IMR-90 (cell line): Measurements from ENCODE around the gene GNG2. TPM values are rescaled to one million over a fixed set of nuclear protein-coding genes. Genes with fewer than 3 reads are reported as not detected.
A peak's percentile ranks its signal among the peaks of the same experiment; 100 is the strongest.

Source experiments
- ATAC-seq: fragments of 200-7000 bp; cut with Tn5 transposase; 2 replicates; pipeline ENCODE4 v1.9.1; 2020; ENCODE audit warnings: low read depth, mild to moderate bottlenecking, moderate library complexity
- BruUV-seq: library from RNA; stranded (reverse); fragments of 400-500 nt; replicated peaks from 2 replicates; lab custom pipeline; 2021; lab: Mats Ljungman, UMichigan
- CTCF ChIA-PET: fragments of 300-600 bp; formaldehyde crosslinking; extraction: SDS; loops from one replicate; lab custom pipeline; 2021; ENCODE audit warnings: antibody characterized with exemption; lab: Yijun Ruan, JAX
- POLR2A ChIA-PET: fragments of 300-600 bp; sonication (Branson Sonifier 250); formaldehyde crosslinking; loops from one replicate; lab custom pipeline; 2022; ENCODE audit warnings: antibody characterized with exemption; ENCODE audit not compliant: unreplicated experiment; lab: Charles Lee
- DNase-seq: peaks from one replicate; pipeline ENCODE4 v3.0.0; 2013
- H2AFZ ChIP-seq: replicated peaks from 2 replicates; pipeline ENCODE3; 2013; ENCODE audit warnings: low read length, mild to moderate bottlenecking; ENCODE audit not compliant: poor library complexity
- H2AK5ac ChIP-seq: 2 replicates; pipeline ENCODE4 v1.6.1; 2013; ENCODE audit warnings: low read depth, low read length, inconsistent platforms
- H2AK9ac ChIP-seq: replicated peaks from 2 replicates; pipeline ENCODE3; 2013; ENCODE audit warnings: mild to moderate bottlenecking, low read depth, low read length, moderate library complexity; ENCODE audit not compliant: poor library complexity
- H2BK120ac ChIP-seq: 2 replicates; pipeline ENCODE4 v1.6.1; 2013; ENCODE audit warnings: low read depth, low read length, inconsistent platforms
- H2BK15ac ChIP-seq: 3 replicates; pipeline ENCODE4 v1.6.1; 2013; ENCODE audit warnings: low read depth, low read length, inconsistent platforms
- H2BK20ac ChIP-seq: 2 replicates; pipeline ENCODE4 v1.6.1; 2013; ENCODE audit warnings: low read depth, mild to moderate bottlenecking, inconsistent platforms, low read length, moderate library complexity
- H2BK5ac ChIP-seq: 2 replicates; pipeline ENCODE4 v1.6.1; 2013; ENCODE audit warnings: mild to moderate bottlenecking, low read depth, low read length, inconsistent platforms; ENCODE audit not compliant: poor library complexity, severe bottlenecking
- H3K14ac ChIP-seq: replicated peaks from 2 replicates; pipeline ENCODE4 v1.6.1; 2013; ENCODE audit warnings: low read depth, low read length, inconsistent platforms
- H3K18ac ChIP-seq: 2 replicates; pipeline ENCODE4 v1.6.1; 2013; ENCODE audit warnings: low read depth, low read length, control low read depth
- H3K23ac ChIP-seq: 2 replicates; pipeline ENCODE4 v1.6.1; 2013; ENCODE audit warnings: low read depth, low read length, inconsistent platforms
- H3K27ac ChIP-seq: 2 replicates; pipeline ENCODE4 v1.5.1; 2013; ENCODE audit warnings: mild to moderate bottlenecking, control low read depth, low read length; ENCODE audit not compliant: insufficient read depth
- H3K27me3 ChIP-seq: 2 replicates; pipeline ENCODE4 v1.6.1; 2013; ENCODE audit warnings: low read length; ENCODE audit not compliant: control insufficient read depth, insufficient read depth
- H3K36me3 ChIP-seq: 2 replicates; pipeline ENCODE4 v1.6.1; 2013; ENCODE audit warnings: low read length, mixed read lengths; ENCODE audit not compliant: control insufficient read depth, insufficient read depth
- H3K4ac ChIP-seq: 2 replicates; pipeline ENCODE4 v1.6.1; 2013; ENCODE audit warnings: low read depth, low read length, inconsistent platforms
- H3K4me1 ChIP-seq: 2 replicates; pipeline ENCODE4 v1.6.1; 2013; ENCODE audit warnings: low read length, mixed read lengths; ENCODE audit not compliant: control insufficient read depth, insufficient read depth
- H3K4me2 ChIP-seq: 2 replicates; pipeline ENCODE4 v1.6.1; 2013; ENCODE audit warnings: low read depth, mild to moderate bottlenecking, control low read depth, low read length, moderate library complexity
- H3K4me3 ChIP-seq: 2 replicates; pipeline ENCODE4 v1.5.1; 2013; ENCODE audit warnings: low read depth, mild to moderate bottlenecking, control low read depth, low read length, moderate library complexity; ENCODE audit not compliant: insufficient read depth
- H3K56ac ChIP-seq: 2 replicates; pipeline ENCODE4 v1.6.1; 2013; ENCODE audit warnings: low read length, inconsistent platforms; ENCODE audit not compliant: insufficient read depth; ENCODE audit errors: extremely low read depth
- H3K79me1 ChIP-seq, 2 experiments: 2 replicates each; pipeline ENCODE4 v1.6.1; 2013; ENCODE audit warnings: low read length in 2 of 2, inconsistent platforms in 1 of 2, low read depth in 1 of 2
- H3K9ac ChIP-seq: 2 replicates; pipeline ENCODE4 v1.6.1; 2013; ENCODE audit warnings: low read depth, low read length, control low read depth
- H3K9me1 ChIP-seq: 2 replicates; pipeline ENCODE4 v1.6.1; 2013; ENCODE audit warnings: low read length, inconsistent platforms; ENCODE audit not compliant: insufficient read depth
- H3K9me3 ChIP-seq: 2 replicates; pipeline ENCODE4 v1.6.1; 2013; ENCODE audit warnings: low read length; ENCODE audit not compliant: control insufficient read depth, insufficient read depth
- H4K20me1 ChIP-seq: 2 replicates; pipeline ENCODE4 v1.6.1; 2013; ENCODE audit warnings: low read length, inconsistent platforms; ENCODE audit not compliant: insufficient read depth
- H4K5ac ChIP-seq: 2 replicates; pipeline ENCODE4 v1.6.1; 2013; ENCODE audit warnings: mild to moderate bottlenecking, low read depth, low read length, control low read depth
- H4K8ac ChIP-seq, 2 experiments: 2 replicates each; pipeline ENCODE4 v1.6.1; 2013; ENCODE audit warnings: low read depth in 2 of 2, low read length in 2 of 2, control low read depth in 1 of 2, inconsistent platforms in 1 of 2
- H4K91ac ChIP-seq: 2 replicates; pipeline ENCODE4 v1.6.1; 2013; ENCODE audit warnings: low read depth, low read length, inconsistent platforms; ENCODE audit not compliant: insufficient read depth
- MAFK ChIP-seq: IDR thresholded peaks from 2 replicates; pipeline ENCODE4 v1.6.1; 2012; ENCODE audit warnings: low read depth, low read length, improper control_type of control experiment
- SMC3 ChIP-seq: fragments of 150-350 bp; IDR thresholded peaks from 2 replicates; pipeline ENCODE4 v1.6.1; 2016; ENCODE audit warnings: low read depth, mild to moderate bottlenecking, antibody characterized with exemption, low read length, moderate library complexity
- WGBS, 2 experiments: methylation state at CpG; one replicate each; pipeline versions ENCODE4 v1.1.5 to v1.1.7; 2013; ENCODE audit warnings: missing lambda C conversion rate in 2 of 2; ENCODE audit not compliant: insufficient read length in 1 of 2; ENCODE audit errors: extremely low coverage in 2 of 2; 5-methylcytosine and 5-hydroxymethylcytosine counted together
- dilution Hi-C: fragments of 300-500 bp; cut with HindIII; formaldehyde crosslinking; loops from one replicate; pipeline ENCODE4 v1.14.3; 2018; ENCODE audit warnings: low sequenced_read_pairs; ENCODE audit not compliant: unreplicated experiment
- in situ Hi-C: fragments of 300-500 bp; cut with MboI; formaldehyde crosslinking; loops from 3 replicates; pipeline ENCODE4 v1.14.3; 2019; ENCODE audit warnings: low sequenced_read_pairs, inconsistent platforms, mixed read lengths
- intact Hi-C: fragments of 100-400 bp; cut with micrococcal nuclease; formaldehyde crosslinking; loops from 2 replicates; pipeline ENCODE4 v1.10.0; 2022
- polyA plus RNA-seq, 3 experiments: library from polyadenylated mRNA; depleted of rRNA; stranded (reverse); fragments of >200 nt; gene quantifications; 2 replicates each; pipeline ENCODE4 v1.2.3, GENCODE V29; 2012; ENCODE audit warnings: low replicate concordance in 1 of 3
- total RNA-seq: library from RNA; depleted of rRNA; stranded (reverse); fragments of >200 nt; gene quantifications from 2 replicates; pipeline ENCODE4 v1.2.3, GENCODE V29; 2012

Gene GNG2
- total and polyA plus RNA-seq, 2 of the 4 experiments (the other 2 are of a cell fraction): 13.1 to 14.6 TPM

- ChIA-PET POLR2A (no interaction called here), CTCF (interaction anchor here (1.1 to 1.5 kb wide), 2 partner anchors 16 to 64 kb away, joined by 3 to 4 read pairs; no protein-coding TSS in a partner anchor)
- Histone ChIP-seq H2BK120ac (no peak overlapping the region), H4K5ac (no peak overlapping the region), H3K18ac (no peak overlapping the region), H3K56ac (no peak overlapping the region), H3K4me1 (peaks cover 4% of the 10 kb centered on the region), H2AFZ (no peak overlapping the region), H3K4me3 (no peak overlapping the region), H3K14ac (no peak overlapping the region), H2BK5ac (no peak overlapping the region), H4K20me1 (no peaks in the 10 kb centered on the region), H3K79me1 (peaks cover 2 to 9% of the 10 kb centered on the region in 2 experiments; a peak in 2 of 4 replicates), H3K9ac (no peak overlapping the region), H3K36me3 (peaks cover 3% of the 10 kb centered on the region; the same call in 1 of the 2 replicates), H2AK9ac (no peak overlapping the region), H4K8ac (no peak overlapping the region), H3K4ac (no peak overlapping the region), H3K9me3 (no peaks in the 10 kb centered on the region), H3K4me2 (no peak overlapping the region), H4K91ac (no peak overlapping the region), H3K9me1 (no peaks in the 10 kb centered on the region; the same call in 1 of the 2 replicates), H3K27ac (no peak overlapping the region), H2BK20ac (no peak overlapping the region), H3K23ac (no peak overlapping the region), H2BK15ac (no peak overlapping the region), H2AK5ac (no peak overlapping the region), H3K27me3 (no peaks in the 10 kb centered on the region)
- BruUV-seq: no TSS peak
- dilution Hi-C loops: no loop called here
- WGBS, 2 experiments: 64% methylated on average over 2 of the region's 6 CpGs; no CpG with 5 or more reads in 1 of the 2 experiments
- DNase-seq (no peak), ATAC-seq (no peak)
- intact Hi-C loops: no loop called here
- in situ Hi-C loops: no loop called here
- TF ChIP-seq MAFK (peak; percentile 37; the same call in 1 of the 2 replicates), SMC3 (no peak)
Measured at GRCh38 chr14:51914310-51914709, 53.9 kb downstream of the GNG2 start.
